ENCODE measurements around the gene SHD.
"Not testable (repeated sequence)": the region's sequence is repeated elsewhere in the genome, so short reads cannot be mapped to it uniquely, and the experiment has no call there.

SHD gene

GRCh38 chr19:4328991-4329681 is 50.1 kb downstream of the SHD start:
- DNase-seq: not testable (repeated sequence)

- no peak for DNase-seq
Measured at GRCh38 chr19:4329858-4330257, 50.8 kb downstream of the SHD start.

GRCh38 chr19:4334929-4335570 is 56.0 kb downstream of the SHD start:
- DNase-seq: no peak

GRCh38 chr19:4337906-4338440 is 58.9 kb downstream of the SHD start:
- DNase-seq: no peak

- peak; percentile 23 for DNase-seq
Measured at GRCh38 chr19:4338441-4339355, 59.6 kb downstream of the SHD start, which contains the start of gene STAP2. Gene STAP2 (minus strand): TSS chr19:4338827. CDS start chr19:4338753, 74 bp downstream.

Measured in NCI-H2029 (cell line).